HG03520 (cell line): ENCODE measurements around the gene CLASRP.

ENCODE experiments used
- ATAC-seq: cut with Tn5 transposase; IDR thresholded peaks from one replicate; pipeline ENCODE4 v1.9.1; 2021; ENCODE audit warnings: mild to moderate bottlenecking, moderate library complexity; ENCODE audit not compliant: unreplicated experiment

The CLASRP gene

GRCh38 chr19:45079063-45079910, 40.4 kb downstream of the CLASRP start, which contains the start of gene GEMIN7:
TSS of gene GEMIN7 (plus strand) at chr19:45079260. CDS start at chr19:45090115, 10,855 bp downstream.
- ATAC-seq = no peak

GRCh38 chr19:45079911-45080370, 41.1 kb downstream of the CLASRP start:
- ATAC-seq = no peak

DNA sequence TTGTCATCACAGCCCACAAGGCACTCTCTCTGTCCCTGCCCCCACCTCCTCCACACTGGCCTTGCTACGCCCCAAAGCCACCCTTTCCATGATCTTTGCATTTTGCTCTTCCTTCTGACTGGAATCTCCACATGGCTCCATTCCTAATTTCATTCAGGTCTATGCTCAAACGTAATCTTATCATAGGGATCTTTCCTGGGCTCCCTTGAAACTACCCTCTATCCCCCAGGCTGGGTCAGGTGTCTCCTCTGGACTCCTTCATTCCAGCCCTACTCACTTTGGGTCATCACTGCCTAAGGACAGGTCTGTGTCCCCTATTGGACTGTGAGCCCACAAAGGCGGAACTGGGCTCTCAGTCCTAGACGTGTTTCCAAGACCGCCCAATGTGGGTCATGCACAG, 43.3 kb downstream of the CLASRP start:
- no peak for ATAC-seq

DNA sequence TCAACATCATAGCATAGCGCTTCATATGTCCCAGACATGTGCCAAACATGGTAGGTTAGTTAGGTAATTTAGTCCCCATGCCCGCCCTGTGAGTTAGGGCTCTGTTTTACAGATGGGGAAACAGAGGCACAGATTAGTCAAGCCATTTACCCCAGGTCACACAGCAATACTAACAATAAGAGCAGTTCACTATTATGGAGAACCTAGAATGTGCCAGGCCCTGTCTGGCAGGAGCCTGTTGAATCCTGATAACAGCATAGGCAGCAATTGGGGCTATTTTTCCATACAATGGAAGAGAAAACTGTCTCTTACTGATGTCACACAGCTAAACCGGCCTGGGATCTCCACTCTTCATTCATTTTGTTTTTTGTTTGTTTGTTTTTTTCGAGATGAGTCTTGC, 47.6 kb downstream of the CLASRP start:
- ATAC-seq = no peak

DNA sequence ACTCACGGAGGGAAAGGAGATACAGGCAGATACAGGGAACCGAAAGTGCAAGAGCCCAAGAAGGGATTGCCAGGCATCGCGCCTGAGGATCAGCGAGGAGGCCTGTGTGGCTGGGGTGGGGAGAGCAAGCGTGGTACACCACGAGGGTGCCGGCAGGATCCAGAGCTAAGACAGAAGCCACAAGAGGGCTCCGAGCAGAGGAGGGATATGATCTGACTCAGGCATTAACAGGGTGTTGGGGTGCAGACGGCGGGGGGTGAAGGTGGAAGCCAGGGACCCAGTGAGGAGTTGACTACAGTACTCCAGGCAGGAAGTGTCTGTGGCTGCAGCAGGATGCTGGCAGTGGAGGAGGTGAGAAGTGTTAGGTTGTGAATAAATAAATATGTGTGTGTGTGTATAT, 48.7 kb downstream of the CLASRP start:
- ATAC-seq = no peak

- no peak for ATAC-seq
Measured at GRCh38 chr19:45090034-45090433, 51.2 kb downstream of the CLASRP start.

DNA sequence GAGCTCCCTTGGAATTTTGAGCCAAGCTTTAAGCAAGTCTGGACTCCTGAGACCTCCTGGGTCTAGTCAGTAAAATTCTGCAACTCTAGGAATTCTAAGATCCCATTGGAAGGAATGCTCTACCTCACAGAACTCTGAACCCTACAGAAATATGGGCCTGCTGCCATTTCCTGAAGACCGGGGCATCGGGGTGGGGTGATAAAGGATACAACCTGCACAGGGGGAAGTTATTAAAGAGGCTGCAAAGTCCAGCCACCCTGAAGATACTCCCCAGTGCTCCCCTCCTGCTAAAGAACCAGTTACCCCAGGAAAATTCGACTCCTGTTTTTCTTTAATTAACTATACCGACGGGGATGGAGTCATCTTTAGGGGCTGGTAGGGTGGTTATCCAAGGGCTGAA, 51.8 kb downstream of the CLASRP start:
- ATAC-seq = no peak

GRCh38 chr19:45091031-45091923, 52.4 kb downstream of the CLASRP start:
- peak; percentile 61 for ATAC-seq

DNA sequence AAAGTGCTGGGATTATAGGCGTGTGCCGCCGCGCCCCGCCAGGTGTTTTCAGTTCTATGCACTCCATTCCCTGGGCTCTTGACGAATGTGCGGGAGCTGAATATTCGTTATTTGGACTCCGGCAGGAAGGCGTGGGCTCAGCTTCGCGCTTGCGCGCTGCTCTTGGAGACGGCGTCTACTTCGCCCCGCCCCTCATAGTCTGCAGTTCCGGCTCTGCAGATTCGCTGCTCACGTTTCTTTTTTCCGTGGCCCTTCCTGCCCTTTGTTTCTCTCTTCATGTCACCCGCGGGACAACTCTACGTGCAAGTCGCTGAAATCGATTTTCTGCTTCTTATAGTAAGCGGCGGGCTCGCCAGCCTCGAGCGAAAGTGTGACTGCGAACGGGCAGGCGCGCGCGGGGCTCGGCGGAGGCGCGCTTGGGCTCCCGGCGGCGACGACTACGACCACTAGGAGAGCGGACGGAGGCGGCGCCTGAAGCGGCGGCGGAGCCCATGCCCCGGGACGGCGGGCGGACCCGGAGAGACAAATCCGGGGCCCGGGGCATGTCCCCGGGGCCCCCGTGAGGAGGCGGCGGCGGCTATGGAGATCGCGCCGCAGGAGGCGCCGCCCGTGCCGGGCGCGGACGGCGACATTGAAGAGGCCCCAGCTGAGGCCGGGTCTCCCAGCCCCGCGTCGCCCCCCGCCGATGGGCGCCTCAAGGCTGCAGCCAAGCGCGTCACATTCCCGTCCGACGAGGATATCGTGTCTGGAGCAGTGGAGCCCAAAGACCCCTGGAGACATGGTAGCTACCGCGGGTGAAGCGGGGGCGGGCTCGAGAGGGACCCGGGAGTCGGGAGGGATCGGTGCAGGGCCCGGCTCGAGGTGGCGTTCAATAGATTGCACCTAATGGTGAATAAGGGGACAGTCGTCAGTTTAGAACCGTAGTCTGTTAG, 54.2 kb downstream of the CLASRP start, which contains the start of gene PPP1R37:
TSS of gene PPP1R37 (plus strand) at position 433 of the 932 bp plus-strand sequence. CDS start at position 580, 147 bp downstream.
- peak; percentile 55 for ATAC-seq

DNA sequence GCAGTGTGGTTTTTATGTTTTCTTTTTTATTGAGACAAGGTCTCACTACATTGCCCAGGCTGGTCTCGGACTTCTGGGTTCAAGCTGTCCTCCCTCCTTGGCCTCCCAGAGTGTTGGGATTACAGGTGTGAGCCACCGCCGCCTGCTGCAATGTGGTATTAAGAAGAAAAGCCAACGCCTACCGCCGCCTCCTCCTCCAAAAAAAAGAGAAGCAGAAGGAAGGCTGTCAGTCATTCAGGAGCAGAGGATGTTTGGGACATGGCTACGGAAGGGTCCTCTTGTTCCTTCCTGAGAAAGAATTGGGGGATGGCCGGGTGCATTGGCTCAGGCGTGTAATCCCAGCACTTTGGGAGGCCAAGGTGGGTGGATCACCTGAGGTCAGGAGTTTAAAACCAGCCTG, 55.3 kb downstream of the CLASRP start:
- no peak for ATAC-seq

DNA sequence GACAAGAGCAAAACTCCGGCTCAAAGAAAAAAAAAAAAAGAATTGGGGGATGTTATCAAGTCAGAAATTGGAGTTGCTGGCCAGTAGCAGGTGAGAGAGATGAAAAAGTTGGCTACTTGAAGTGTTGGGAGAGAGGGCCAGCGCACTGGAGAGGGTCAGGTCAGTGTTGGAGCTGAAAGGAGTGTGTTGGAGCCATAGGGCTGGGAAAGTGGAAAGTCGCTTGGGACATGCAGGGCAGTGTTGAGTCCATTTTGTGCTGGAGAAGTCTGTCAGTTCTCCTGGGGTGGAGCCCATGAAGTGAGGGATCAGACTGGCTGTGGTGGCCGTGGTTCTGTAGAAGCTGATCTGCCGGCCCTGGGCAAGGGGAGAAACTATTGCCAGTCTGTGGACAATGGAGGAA, 55.9 kb downstream of the CLASRP start:
- no peak for ATAC-seq

- ATAC-seq = no peak
Measured at GRCh38 chr19:45095496-45096413, 56.9 kb downstream of the CLASRP start.

DNA sequence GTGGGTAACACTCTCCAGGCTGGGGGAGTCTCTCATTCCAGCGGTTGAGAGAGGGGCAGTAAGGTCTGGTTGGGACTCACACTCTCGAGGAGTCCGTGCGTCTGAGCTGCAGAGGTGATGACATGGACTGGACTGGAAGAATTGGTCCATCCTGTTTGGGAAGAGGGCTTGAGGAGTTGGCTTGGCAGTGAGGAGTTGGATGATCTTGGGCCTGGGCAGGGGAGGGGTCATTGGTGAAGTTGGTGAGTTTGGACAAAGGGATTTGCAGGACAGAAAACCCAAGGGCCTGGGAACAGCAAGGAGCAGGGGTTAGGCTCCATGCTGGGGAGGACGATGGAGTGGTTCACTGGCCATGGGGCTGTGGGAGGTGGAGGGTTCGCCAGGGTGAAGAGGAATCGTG, 57.9 kb downstream of the CLASRP start:
- ATAC-seq = no peak

DNA sequence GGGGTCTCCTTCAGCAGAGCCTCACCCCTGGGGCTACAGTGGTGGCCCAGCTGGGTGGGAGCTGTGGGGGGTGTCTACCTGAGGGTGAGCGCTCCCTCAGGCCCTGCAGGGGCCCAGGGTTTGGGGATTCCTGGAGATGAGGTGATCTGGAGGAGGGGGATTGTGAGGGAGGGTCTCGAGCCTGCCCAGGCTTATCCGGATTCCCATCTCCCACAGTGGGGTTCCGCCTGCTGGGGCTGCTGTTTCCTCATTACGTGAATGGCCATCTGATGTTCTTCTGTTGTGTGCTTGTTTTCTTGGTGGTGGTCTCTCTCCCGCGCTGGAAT, 58.6 kb downstream of the CLASRP start:
- no peak for ATAC-seq

GRCh38 chr19:45097776-45098520, 59.1 kb downstream of the CLASRP start:
- ATAC-seq = no peak

DNA sequence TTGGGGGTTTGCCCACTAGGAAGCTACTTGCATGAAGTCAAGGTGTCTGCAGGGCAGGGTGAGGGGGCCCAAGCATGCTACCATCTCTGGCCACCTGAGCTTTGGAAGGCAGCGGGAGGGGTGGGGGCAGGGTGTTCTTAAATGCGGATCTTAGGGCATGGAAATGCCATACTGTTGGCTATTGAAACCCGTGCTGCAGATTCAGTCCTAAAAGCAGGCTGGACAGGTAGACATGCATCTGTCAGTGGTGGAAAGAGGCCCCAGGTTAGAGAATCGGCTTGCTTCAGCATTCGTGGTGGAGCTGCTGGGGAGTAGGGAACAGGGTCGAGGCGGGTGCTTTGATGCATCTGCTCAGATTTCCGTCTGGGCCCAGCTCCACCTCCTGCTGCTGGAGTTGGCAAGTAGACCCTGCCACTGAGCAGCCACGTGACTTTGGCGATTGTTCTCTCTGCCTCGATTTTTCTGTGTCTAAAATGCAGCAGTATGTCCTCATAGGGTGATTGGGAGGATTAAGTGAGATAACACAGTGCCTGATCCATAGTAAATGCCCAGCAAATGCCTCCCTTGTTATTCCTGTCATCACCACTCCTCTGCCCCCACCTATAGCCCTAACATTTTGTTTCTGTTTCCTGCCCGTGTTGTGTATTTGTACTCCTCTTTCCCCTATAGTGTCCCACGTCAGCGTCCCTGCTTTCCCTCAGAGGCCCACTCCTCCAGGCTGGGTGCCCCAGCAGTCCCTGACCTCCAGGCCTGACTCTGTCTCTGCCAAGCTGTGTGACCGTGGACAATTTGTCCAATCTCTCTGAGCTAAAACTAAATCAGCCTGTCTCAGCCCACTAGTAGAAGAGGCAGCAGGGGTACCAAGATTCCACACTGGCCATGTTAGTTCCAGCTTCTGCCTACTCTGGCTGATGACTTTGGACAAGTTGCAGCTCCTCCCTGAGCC, 59.9 kb downstream of the CLASRP start:
- no peak for ATAC-seq

DNA sequence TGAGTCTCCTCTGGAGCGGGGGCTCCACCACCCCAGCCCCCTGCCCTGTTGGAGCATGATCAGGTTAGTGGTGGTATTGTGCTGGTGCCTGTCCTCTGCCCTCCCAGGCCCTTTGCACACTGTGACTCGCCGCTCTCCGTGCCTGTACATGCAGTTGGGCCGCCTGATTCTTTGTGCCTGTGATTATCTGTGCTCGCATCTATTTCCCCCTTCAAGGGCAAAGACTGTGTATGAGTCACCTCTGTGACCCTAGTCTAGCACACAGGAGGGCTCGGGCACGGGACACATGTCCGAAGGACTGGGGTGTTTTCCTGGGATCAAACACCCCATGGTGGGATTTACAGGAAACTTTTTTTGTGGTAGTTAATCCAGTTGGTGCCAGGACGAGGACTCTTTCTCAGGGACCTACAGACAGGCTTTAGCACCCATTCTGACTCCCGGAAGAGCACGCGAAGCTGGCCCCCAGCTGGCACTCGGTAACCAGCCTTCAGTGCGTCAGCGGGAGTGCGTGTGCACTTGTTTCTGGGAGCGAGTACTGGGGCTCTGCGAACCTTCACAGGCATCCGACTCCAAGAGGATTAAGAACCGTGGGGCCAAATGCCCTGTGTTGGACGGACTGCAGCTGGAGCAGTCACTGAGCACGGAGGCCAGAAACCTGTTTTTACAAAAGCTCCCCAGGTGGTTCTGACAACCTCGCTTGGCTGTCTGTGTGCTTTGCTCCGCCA, 60.8 kb downstream of the CLASRP start:
- no peak for ATAC-seq
